ENCODE measurements around the gene DOC2A. TPM values are rescaled to one million over a fixed set of nuclear protein-coding genes. Genes with fewer than 3 reads are reported as not detected.

The DOC2A gene
- total and polyA plus RNA-seq, 2 donors (not counting 1 experiment from before 2014, with no cell fraction given) = not detected

- ATAC-seq (ENCODE audit: low read depth) (no peak), DNase-seq (no peak)
- no peaks in the 10 kb centered on the region for H3K9me3 Mint-ChIP-seq (ENCODE audit: insufficient read depth)
- Histone ChIP-seq H3K9me3 (ENCODE audit: control extremely low read depth in 1 of 3, control insufficient read depth in 2 of 3, insufficient read depth in 1 of 3, low read length in 2 of 3) (no peaks in the 10 kb centered on the region), H2AFZ (ENCODE audit: insufficient read depth, low read depth, low read length, poor library complexity, severe bottlenecking) (no peak overlapping the region), H3K4me3 (ENCODE audit: control extremely low read depth in 1 of 5, extremely low read depth in 1 of 5, insufficient read depth in 1 of 5, low read depth in 2 of 5, low read length in 4 of 5) (no peak overlapping the region), H3K4me1 (ENCODE audit: control insufficient read depth in 2 of 2, insufficient read depth in 2 of 2, low read length in 2 of 2) (peaks cover 11 to 21% of the 10 kb centered on the region in 2 donors), H3K79me2 (ENCODE audit: control insufficient read depth, insufficient read depth, low read length) (peaks cover 13% of the 10 kb centered on the region), H3K4me2 (replicated peaks; ENCODE audit: low read depth, low read length, poor library complexity, severe bottlenecking) (no peak overlapping the region), H4K20me1 (ENCODE audit: control insufficient read depth, insufficient read depth, low read length, poor library complexity, severe bottlenecking) (peaks cover 17% of the 10 kb centered on the region), H3K9ac (ENCODE audit: low read length) (no peak overlapping the region), H3K27ac (ENCODE audit: low read length in 2 of 2) (no peak overlapping the region), H3K36me3 (replicated peaks in 1 of 2; ENCODE audit: control extremely low read depth in 1 of 2, control insufficient read depth in 1 of 2, extremely low read depth in 1 of 2, insufficient read depth in 2 of 2, low read length in 1 of 2) (peaks cover 0 to 41% of the 10 kb centered on the region in 2 experiments), H3K27me3 (replicated peaks in 1 of 4; ENCODE audit: control extremely low read depth in 1 of 4, control insufficient read depth in 3 of 4, insufficient read depth in 4 of 4, low read length in 3 of 4) (no peaks in the 10 kb centered on the region)
- ChIA-PET CTCF (interaction anchor here (1.5 kb wide), 1 partner anchor 31 kb away, joined by 6 read pairs; no protein-coding TSS in a partner anchor), POLR2A (interaction anchor here (0.6 kb wide), 1 partner anchor 181 kb away, joined by 5 read pairs; no protein-coding TSS in a partner anchor)
- intact Hi-C loops (cut with micrococcal nuclease) = no loop called here
- no peaks in the 10 kb centered on the region for H3K27me3 Mint-ChIP-seq
- peaks cover 31% of the 10 kb centered on the region for H3K4me1 Mint-ChIP-seq
- WGBS (ENCODE audit: insufficient coverage) = 88% methylated on average over 27 of the region's 33 CpGs
- no peak overlapping the region for H3K27ac Mint-ChIP-seq
- TF ChIP-seq CTCF (IDR thresholded peaks at IDR 0.05) = no peak
- H3K4me3 Mint-ChIP-seq = no peak overlapping the region
Measured at GRCh38 chr16:30000735-30001631, 9.8 kb downstream of the DOC2A start.

DNA sequence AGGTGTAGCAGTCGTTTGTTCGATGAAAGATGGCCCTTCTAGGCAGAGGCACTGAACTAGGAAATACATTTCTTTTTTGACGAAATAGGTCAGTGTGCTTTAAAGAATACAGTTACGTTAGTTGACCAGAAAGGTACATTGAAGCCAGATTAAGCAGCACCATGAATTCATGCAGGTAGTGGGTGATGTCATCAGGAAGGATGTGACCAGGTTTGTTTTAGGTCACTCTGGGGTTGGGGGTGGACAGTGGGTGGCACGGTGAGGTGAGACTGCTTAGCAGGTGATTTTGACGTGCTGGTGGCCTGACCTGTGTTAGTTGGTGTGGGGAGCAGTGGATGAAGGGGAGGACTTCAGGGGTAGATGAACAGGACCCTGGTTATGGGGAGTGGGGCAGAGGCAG is 11.2 kb downstream of the DOC2A start:
- TF ChIP-seq EZH2 (IDR thresholded peaks at IDR 0.05; ENCODE audit: borderline replicate concordance, insufficient read depth, low read depth, low read length, poor library complexity, severe bottlenecking) (no peak), CTCF (IDR thresholded peaks at IDR 0.05) (no peak)
- Histone ChIP-seq H3K4me2 (replicated peaks; ENCODE audit: low read depth, low read length, poor library complexity, severe bottlenecking) (no peak overlapping the region), H3K4me1 (ENCODE audit: control insufficient read depth in 2 of 2, insufficient read depth in 2 of 2, low read length in 2 of 2) (peaks cover 12 to 15% of the 10 kb centered on the region in 2 donors), H2AFZ (ENCODE audit: insufficient read depth, low read depth, low read length, poor library complexity, severe bottlenecking) (no peak overlapping the region), H3K9me3 (ENCODE audit: control extremely low read depth in 1 of 3, control insufficient read depth in 2 of 3, insufficient read depth in 1 of 3, low read length in 2 of 3) (no peaks in the 10 kb centered on the region), H3K79me2 (ENCODE audit: control insufficient read depth, insufficient read depth, low read length) (peaks cover 13% of the 10 kb centered on the region), H3K9ac (ENCODE audit: low read length) (no peak overlapping the region), H3K27me3 (replicated peaks in 1 of 4; ENCODE audit: control extremely low read depth in 1 of 4, control insufficient read depth in 3 of 4, insufficient read depth in 4 of 4, low read length in 3 of 4) (no peaks in the 10 kb centered on the region), H3K27ac (ENCODE audit: low read length in 2 of 2) (no peak overlapping the region), H3K36me3 (replicated peaks in 1 of 2; ENCODE audit: control extremely low read depth in 1 of 2, control insufficient read depth in 1 of 2, extremely low read depth in 1 of 2, insufficient read depth in 2 of 2, low read length in 1 of 2) (peaks cover 0 to 39% of the 10 kb centered on the region in 2 experiments), H3K4me3 (ENCODE audit: control extremely low read depth in 1 of 5, extremely low read depth in 1 of 5, insufficient read depth in 1 of 5, low read depth in 2 of 5, low read length in 4 of 5) (no peak overlapping the region), H4K20me1 (ENCODE audit: control insufficient read depth, insufficient read depth, low read length, poor library complexity, severe bottlenecking) (peaks cover 17% of the 10 kb centered on the region)
- Mint-ChIP-seq H3K4me1 (peaks cover 41% of the 10 kb centered on the region), H3K4me3 (no peak overlapping the region), H3K9me3 (ENCODE audit: insufficient read depth) (no peaks in the 10 kb centered on the region), H3K27me3 (no peaks in the 10 kb centered on the region), H3K27ac (no peak overlapping the region)
- ChIA-PET CTCF (no interaction called here), POLR2A (no interaction called here)
- WGBS (ENCODE audit: insufficient coverage) = 99% methylated on average over 6 of the region's 6 CpGs
- DNase-seq (no peak), ATAC-seq (ENCODE audit: low read depth) (no peak)
- intact Hi-C loops (cut with micrococcal nuclease) = loop anchor here (5.0 kb wide), 1 partner anchor 658 kb away; the partner anchor contains the start of gene FBRS

All from B cell (primary cell).